GM18868 (cell line): ENCODE results near the gene NSG1.
"Not testable (repeated sequence)": the region's sequence is repeated elsewhere in the genome, so short reads cannot be mapped to it uniquely, and the experiment has no call there.

Source experiments
- ATAC-seq: cut with Tn5 transposase; IDR thresholded peaks from one replicate; pipeline ENCODE4 v1.9.1; 2021; ENCODE audit warnings: mild to moderate bottlenecking, moderate library complexity; ENCODE audit not compliant: unreplicated experiment

The NSG1 gene

GRCh38 chr4:4415806-4416805, 29.2 kb downstream of the NSG1 start:
- ATAC-seq: no peak

GRCh38 chr4:4416981-4417380, 30.1 kb downstream of the NSG1 start:
- no peak for ATAC-seq

GRCh38 chr4:4417886-4418285, 31.0 kb downstream of the NSG1 start:
- ATAC-seq: no peak

- ATAC-seq: no peak
Measured at GRCh38 chr4:4418676-4419390, 31.9 kb downstream of the NSG1 start.

GRCh38 chr4:4419896-4420295, 33.0 kb downstream of the NSG1 start:
- ATAC-seq: no peak

GRCh38 chr4:4420421-4420820, 33.5 kb downstream of the NSG1 start:
- ATAC-seq: no peak

GRCh38 chr4:4421356-4421755, 34.5 kb downstream of the NSG1 start:
- ATAC-seq: no peak

GRCh38 chr4:4422117-4422516, 35.2 kb downstream of the NSG1 start:
- ATAC-seq: not testable (repeated sequence)

- no peak for ATAC-seq
Measured at GRCh38 chr4:4422856-4423499, 36.1 kb downstream of the NSG1 start.

GRCh38 chr4:4423706-4424498, 37.0 kb downstream of the NSG1 start:
- no peak for ATAC-seq

- no peak for ATAC-seq
Measured at GRCh38 chr4:4424499-4425115, 37.7 kb downstream of the NSG1 start.

- ATAC-seq: no peak
Measured at GRCh38 chr4:4425119-4425690, 38.3 kb downstream of the NSG1 start.

GRCh38 chr4:4425696-4426095, 38.8 kb downstream of the NSG1 start:
- ATAC-seq: no peak

- ATAC-seq: no peak
Measured at GRCh38 chr4:4426511-4427120, 39.7 kb downstream of the NSG1 start.

GRCh38 chr4:4427121-4427870, 40.4 kb downstream of the NSG1 start:
- no peak for ATAC-seq

GRCh38 chr4:4427886-4428285, 41.0 kb downstream of the NSG1 start:
- no peak for ATAC-seq

- no peak for ATAC-seq
Measured at GRCh38 chr4:4428966-4429875, 42.3 kb downstream of the NSG1 start.
